ENCODE results near the gene MAPRE2.

Gene MAPRE2

GRCh38 chr18:35032113-35032512 is 9.1 kb upstream of the MAPRE2 start:
- no peak overlapping the region for H3K27ac ChIP-seq
- TF ChIP-seq, protein P1, sequence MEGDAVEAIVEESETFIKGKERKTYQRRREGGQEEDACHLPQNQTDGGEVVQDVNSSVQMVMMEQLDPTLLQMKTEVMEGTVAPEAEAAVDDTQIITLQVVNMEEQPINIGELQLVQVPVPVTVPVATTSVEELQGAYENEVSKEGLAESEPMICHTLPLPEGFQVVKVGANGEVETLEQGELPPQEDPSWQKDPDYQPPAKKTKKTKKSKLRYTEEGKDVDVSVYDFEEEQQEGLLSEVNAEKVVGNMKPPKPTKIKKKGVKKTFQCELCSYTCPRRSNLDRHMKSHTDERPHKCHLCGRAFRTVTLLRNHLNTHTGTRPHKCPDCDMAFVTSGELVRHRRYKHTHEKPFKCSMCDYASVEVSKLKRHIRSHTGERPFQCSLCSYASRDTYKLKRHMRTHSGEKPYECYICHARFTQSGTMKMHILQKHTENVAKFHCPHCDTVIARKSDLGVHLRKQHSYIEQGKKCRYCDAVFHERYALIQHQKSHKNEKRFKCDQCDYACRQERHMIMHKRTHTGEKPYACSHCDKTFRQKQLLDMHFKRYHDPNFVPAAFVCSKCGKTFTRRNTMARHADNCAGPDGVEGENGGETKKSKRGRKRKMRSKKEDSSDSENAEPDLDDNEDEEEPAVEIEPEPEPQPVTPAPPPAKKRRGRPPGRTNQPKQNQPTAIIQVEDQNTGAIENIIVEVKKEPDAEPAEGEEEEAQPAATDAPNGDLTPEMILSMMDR (IDR thresholded peaks at IDR 0.05): no peak
- no peak for TF ChIP-seq ZFX (IDR thresholded peaks at IDR 0.05; ENCODE audit: borderline replicate concordance)

DNA sequence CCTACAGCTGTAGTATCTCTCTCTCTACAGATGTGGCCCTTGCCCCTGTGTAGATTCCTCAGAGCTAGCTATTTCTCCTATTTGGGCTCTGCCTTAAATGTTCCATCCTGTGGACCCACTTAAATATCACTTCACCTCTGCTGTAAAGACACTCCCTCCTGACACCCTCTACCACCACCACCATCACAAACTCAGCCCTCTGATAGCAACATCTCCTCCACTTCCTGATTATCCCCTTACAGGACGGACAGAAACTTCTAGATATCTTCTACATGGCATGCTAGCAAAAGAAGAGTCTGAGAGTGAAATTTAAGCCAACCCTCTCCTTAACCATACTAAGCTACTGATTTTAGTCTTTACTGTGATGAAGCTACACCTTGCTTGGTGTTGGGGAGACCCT is 3.2 kb upstream of the MAPRE2 start:
- H3K27ac ChIP-seq: no peak overlapping the region
- no peak for TF ChIP-seq ZFX (IDR thresholded peaks at IDR 0.05; ENCODE audit: borderline replicate concordance)
- TF ChIP-seq, protein P1 (IDR thresholded peaks at IDR 0.05): no peak

GRCh38 chr18:35038881-35039491 is 2.2 kb upstream of the MAPRE2 start:
- TF ChIP-seq, protein P1 (IDR thresholded peaks at IDR 0.05): no peak
- no peak for TF ChIP-seq ZFX (IDR thresholded peaks at IDR 0.05; ENCODE audit: borderline replicate concordance)

DNA sequence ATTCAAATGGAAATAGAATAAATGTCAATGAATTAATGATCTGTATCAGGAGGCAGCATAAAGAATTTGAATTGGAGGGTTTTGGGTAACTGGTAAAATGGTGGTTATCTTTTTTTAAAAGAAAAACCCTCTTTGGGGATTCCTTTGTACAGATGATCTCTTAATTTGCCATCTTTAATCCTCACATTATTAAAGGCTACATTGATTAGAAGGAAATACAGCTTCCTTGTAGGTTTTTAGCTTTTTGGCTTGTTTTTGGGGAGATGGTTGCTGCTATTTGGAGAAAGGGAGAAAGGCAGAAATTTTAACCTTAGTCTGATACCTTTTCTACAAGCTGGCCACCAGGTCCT is 600 bp upstream of the MAPRE2 start:
- TF ChIP-seq, protein P1 (IDR thresholded peaks at IDR 0.05): no peak
- TF ChIP-seq ZFX (IDR thresholded peaks at IDR 0.05; ENCODE audit: borderline replicate concordance): no peak
- H3K27ac ChIP-seq: no peak overlapping the region

More at GRCh38 chr18:35038881-35039491, 2.2 kb upstream of the MAPRE2 start:
- H3K27ac ChIP-seq: no peak overlapping the region

DNA sequence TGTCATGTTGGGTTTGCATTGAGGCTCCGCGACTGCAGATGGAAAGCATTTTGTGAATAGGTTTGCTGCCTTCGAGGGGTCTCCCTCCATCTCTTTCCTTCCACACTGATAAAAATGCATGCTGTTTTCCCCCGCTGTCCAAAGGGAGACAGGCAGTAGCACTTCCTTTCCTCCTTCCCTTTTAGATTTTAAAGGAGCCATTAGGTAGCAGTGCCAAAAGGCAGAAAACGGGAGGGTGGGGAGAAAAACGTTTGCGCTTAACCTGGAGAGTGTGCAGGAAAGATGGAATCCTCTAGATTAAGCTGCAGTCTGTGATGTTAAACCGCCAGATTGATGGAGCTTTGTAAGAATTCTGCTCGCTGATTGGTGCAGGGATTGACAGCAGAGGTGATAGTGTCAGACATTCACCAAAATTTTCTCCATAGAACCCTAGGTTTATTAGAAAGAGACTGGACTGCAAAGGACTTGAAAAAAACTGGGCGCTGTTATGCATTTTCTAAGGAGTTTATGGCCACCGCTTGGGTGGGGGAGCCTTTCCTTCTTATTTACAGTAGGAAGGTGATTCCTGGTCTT is 688 bp downstream of the MAPRE2 start:
- H3K27ac ChIP-seq: peak overlapping the region; percentile 50
- TF ChIP-seq, protein P1 (IDR thresholded peaks at IDR 0.05): no peak
- no peak for TF ChIP-seq ZFX (IDR thresholded peaks at IDR 0.05; ENCODE audit: borderline replicate concordance)

DNA sequence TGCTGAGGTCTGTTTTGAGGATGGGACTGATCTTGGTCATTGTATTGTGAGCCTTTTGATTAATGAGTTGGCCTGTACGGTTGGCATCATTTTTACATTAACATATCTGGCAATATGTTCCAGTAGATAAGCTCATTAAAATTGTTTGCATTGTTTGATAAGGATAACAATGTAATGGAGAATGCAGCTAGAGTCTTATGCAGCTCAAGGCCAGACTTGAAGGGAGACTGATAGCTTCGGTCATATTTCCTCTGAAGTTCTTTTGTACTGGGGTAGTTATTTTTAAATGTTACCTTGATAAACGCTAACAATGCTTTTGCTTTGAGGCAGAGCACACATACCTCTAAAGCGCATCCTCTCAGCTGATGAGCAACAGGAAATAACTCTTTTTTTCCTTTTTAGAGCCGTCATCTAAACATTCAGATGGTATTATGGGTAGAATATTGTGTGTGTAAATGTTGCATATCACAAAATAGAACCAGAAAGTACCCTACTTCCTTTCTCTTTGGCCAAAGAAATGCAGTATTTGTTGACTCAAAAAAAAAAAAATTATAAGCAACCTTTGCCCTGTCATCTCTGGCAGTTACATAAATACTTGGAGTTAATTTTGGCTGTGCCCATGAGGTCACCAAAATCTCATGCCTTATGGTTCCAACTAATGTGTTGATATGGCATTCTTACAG is 1.3 kb downstream of the MAPRE2 start:
- H3K27ac ChIP-seq: peak overlapping the region; percentile 50
- TF ChIP-seq, protein P1 (IDR thresholded peaks at IDR 0.05): no peak
- no peak for TF ChIP-seq ZFX (IDR thresholded peaks at IDR 0.05; ENCODE audit: borderline replicate concordance)

DNA sequence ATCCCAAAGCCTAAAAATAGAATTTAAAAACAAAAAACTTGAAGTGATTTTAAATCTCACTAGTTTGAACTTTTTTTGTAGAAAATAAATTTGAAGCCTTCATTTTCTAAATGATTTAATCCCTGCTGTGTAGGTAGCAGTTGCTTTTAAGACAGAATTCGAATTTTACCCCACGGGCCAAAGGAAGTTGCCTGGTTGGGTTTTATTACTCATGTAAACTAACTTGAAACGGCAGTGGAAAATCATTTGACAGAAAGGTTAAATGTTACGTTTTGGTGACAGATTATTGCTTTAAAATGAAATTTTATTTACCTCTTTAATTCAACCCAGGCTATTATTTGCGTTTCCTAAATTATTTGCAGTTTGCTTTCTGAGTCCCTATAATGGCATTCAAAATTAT is 2.0 kb downstream of the MAPRE2 start:
- TF ChIP-seq, protein P1 (IDR thresholded peaks at IDR 0.05): no peak
- no peak for TF ChIP-seq ZFX (IDR thresholded peaks at IDR 0.05; ENCODE audit: borderline replicate concordance)
- H3K27ac ChIP-seq: no peak overlapping the region
